22Rv1 (cell line): ENCODE results near the gene SELENOK.

Experiments
- CTCF ChIP-seq: fragments of 450-650 bp; IDR thresholded peaks from 2 replicates; pipeline ENCODE4 v1.5.1; 2017; ENCODE audit warnings: mild to moderate bottlenecking
- ZFX ChIP-seq: fragments of 450-650 bp; IDR thresholded peaks from 2 replicates; pipeline ENCODE4 v1.6.1; 2017; ENCODE audit warnings: antibody characterized with exemption, borderline replicate concordance

GRCh38 chr3:53845103-53845880 is 46.4 kb downstream of the SELENOK start:
- TF ChIP-seq CTCF (peak; percentile 68), ZFX (no peak)
